ENCODE data around the gene OLFM1.

The OLFM1 gene

DNA sequence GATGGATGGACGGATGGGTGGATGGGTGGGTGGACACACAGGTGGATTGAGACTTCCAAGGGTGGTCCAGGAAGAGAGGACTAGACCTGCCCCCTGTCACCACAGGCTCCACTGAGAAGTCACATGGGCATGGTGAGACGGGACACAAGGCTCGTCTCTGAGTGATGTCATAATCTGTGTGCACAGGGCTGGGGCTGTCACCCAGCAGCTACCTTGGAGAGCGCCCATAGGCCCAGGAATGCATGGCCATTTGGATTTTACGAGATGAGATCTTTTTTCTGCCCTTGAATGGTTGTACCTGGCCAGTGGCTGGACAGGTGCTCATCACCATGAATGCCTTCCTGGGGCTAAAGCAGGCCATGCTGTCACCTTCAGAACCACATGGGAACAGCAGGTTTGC lies 3.1 kb downstream of the OLFM1 start:
- H3K4me3 ChIP-seq (ENCODE audit: low read depth, low read length), result no peak overlapping the region
- no peak for DNase-seq (ENCODE audit: low read depth)
- TF ChIP-seq, protein P1, sequence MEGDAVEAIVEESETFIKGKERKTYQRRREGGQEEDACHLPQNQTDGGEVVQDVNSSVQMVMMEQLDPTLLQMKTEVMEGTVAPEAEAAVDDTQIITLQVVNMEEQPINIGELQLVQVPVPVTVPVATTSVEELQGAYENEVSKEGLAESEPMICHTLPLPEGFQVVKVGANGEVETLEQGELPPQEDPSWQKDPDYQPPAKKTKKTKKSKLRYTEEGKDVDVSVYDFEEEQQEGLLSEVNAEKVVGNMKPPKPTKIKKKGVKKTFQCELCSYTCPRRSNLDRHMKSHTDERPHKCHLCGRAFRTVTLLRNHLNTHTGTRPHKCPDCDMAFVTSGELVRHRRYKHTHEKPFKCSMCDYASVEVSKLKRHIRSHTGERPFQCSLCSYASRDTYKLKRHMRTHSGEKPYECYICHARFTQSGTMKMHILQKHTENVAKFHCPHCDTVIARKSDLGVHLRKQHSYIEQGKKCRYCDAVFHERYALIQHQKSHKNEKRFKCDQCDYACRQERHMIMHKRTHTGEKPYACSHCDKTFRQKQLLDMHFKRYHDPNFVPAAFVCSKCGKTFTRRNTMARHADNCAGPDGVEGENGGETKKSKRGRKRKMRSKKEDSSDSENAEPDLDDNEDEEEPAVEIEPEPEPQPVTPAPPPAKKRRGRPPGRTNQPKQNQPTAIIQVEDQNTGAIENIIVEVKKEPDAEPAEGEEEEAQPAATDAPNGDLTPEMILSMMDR (conservative IDR thresholded peaks at IDR 0.05; ENCODE audit: low read depth, low read length), result no peak

DNA sequence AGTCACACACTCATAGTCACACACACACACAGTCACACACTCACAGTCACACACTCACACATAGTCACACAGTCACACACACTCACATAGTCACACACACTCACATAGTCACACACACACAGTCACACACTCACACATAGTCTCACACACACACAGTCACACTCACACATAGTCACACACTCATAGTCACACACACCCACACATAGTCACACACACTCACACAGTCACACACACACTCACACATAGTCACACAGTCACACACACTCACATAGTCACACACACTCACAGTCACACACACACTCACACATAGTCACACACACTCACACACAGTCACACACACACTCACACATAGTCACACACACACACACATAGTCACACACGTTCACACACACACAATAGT lies 4.1 kb downstream of the OLFM1 start:
- TF ChIP-seq, protein P1 (conservative IDR thresholded peaks at IDR 0.05; ENCODE audit: low read depth, low read length), result no peak
- H3K4me3 ChIP-seq (ENCODE audit: low read depth, low read length), result no peak overlapping the region
- DNase-seq (ENCODE audit: low read depth), result no peak

DNA sequence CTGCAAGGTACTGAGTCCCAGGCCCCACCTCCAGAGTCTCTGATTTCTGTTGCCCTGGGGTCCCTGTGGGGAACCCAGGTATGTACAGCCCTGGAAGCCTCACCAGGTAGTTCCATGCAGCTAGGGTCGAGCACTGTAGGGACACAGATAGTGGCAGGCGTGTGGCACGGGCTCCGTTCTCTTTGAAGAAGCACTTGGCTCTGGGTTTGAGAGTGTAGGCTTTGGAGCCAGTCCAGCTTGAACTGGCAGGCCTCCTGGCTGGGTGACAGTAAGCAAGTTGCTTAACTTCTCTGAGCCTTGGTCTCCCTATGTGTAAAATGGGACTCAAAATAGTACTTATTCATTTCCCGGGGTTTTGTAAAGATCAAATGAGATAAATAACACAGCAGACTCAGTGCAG lies 5.6 kb downstream of the OLFM1 start:
- H3K4me3 ChIP-seq (ENCODE audit: low read depth, low read length), result no peak overlapping the region
- no peak for DNase-seq (ENCODE audit: low read depth)
- TF ChIP-seq, protein P1 (conservative IDR thresholded peaks at IDR 0.05; ENCODE audit: low read depth, low read length), result no peak

DNA sequence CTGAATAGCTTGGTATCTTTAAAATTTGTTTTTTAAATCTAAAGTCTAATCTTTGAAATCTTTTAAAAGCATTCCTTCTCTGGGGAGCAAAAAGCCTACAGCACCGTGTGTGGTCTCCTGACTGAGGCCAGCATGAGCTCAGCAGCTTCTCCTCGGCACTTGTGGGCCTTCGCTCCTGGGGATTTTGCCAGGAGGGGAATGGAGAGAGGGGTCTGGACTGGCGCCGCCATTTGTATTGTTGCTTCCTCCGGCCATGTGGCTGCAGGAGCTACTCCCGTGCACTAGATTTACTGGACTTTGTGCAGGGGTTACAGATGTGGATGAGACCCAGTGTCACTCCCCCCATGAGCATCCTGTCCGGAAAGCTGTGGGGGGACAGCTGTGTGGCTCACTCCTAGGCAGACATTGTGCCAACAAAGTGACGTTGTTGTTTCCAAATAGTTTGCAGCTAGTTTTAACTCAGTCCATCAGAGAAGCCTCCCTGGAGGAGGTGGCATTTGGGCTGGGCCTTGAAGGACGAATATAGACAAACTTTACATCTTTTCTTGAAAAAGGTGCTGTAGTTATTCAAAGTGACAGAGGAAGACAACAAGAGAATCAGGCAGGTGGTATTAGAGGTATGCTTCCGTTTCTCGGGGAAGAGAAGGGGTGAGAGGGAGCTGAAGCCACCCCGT lies 6.6 kb downstream of the OLFM1 start:
- DNase-seq (ENCODE audit: low read depth), result no peak
- TF ChIP-seq, protein P1 (conservative IDR thresholded peaks at IDR 0.05; ENCODE audit: low read depth, low read length), result no peak
- no peak overlapping the region for H3K4me3 ChIP-seq (ENCODE audit: low read depth, low read length)

DNA sequence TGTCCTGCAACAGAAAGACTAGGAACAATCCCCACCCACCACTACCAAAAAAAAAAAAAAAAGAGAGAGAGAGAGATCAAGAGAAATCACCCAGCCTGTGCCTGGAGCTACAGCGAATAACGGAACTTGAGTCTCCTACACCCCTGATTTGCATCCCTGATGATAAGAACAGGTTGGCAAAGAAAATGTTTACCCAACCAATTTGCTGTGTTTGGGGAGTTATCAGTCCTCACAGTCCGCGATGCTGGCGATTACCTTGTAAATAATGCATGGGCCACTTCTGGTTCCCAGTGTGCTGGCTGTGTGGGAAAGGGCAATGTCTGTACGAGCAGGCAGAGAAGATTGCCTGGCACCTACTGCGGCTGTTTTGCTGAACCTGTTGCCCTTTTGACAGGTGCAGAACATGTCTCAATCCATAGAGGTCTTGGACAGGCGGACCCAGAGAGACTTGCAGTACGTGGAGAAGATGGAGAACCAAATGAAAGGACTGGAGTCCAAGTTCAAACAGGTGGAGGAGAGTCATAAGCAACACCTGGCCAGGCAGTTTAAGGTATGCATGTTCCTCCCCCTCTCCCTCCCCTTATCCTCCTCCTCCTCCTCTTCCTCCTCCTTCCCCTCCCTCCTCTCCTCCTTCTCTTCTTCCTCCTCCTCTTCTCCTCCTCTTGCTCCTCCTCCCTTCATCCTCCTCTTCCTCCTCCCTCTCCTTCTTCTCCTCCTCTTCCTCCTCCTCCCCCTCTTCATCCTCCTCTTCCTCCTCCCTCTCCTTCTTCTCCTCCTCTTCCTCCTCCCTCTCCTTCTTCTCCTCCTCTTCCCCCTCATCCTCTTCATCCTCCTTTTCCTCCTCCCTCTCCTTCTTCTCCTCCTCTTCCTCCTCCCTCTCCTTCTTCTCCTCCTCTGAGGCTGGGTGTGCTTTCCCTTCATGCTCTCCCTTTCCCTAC lies 8.3 kb downstream of the OLFM1 start:
- no peak for DNase-seq (ENCODE audit: low read depth)
- H3K4me3 ChIP-seq (ENCODE audit: low read depth, low read length), result no peak overlapping the region
- TF ChIP-seq, protein P1 (conservative IDR thresholded peaks at IDR 0.05; ENCODE audit: low read depth, low read length), result no peak

DNA sequence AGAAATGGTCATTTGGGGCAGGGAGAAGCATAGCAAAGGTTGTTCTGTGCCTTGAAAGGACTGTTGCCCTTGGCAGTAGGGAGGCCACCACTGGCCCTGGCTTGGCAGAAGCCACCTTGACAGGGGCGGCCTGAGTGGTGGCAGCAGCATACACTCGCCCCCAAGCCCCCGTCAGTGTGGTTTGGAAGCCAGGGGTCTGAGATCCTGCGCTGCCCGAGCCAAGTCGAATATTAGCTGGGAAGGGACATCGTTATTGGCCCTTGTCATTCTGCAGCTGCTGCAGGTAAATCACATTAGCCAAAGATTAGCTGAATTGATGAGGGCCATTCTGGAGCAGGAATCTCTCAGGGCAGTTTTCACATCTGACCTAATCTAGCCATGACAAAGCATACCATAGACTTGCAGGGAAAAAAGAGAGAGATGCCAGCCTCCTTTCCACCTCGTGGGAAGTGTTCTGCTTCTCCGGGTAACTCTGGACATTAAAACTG lies 9.0 kb downstream of the OLFM1 start:
- no peak overlapping the region for H3K4me3 ChIP-seq (ENCODE audit: low read depth, low read length)
- TF ChIP-seq, protein P1 (conservative IDR thresholded peaks at IDR 0.05; ENCODE audit: low read depth, low read length), result no peak
- no peak for DNase-seq (ENCODE audit: low read depth)
